WTC11 (cell line): ENCODE data around the gene SNX13. TPM values are rescaled to one million over a fixed set of nuclear protein-coding genes. Genes with fewer than 3 reads are reported as not detected.

Experiments used
- ATAC-seq: fragments of 200-7000 bp; cut with Tn5 transposase; 2 replicates; pipeline ENCODE4 v1.10.0; 2021; ENCODE audit warnings: mild to moderate bottlenecking, moderate library complexity
- Bru-seq: library from RNA; stranded (reverse); fragments of 400-500 nt; gene quantifications from one replicate; lab custom pipeline; 2021; lab: Mats Ljungman, UMichigan
- CTCF ChIA-PET: fragments of 300-600 bp; sonication (Branson Sonifier 250); formaldehyde crosslinking; loops from one replicate; lab custom pipeline; 2021; ENCODE audit warnings: antibody characterized with exemption; lab: Charles Lee
- POLR2A ChIA-PET: fragments of 350-600 bp; sonication (Branson Sonifier 250); formaldehyde crosslinking; loops from one replicate; lab custom pipeline; 2021; ENCODE audit warnings: antibody characterized with exemption; lab: Charles Lee
- DNase-seq: peaks from one replicate; pipeline ENCODE4 v3.0.0; 2021; ENCODE audit warnings: low spot score
- H3K27ac Mint-ChIP-seq: 2 replicates; pipeline ENCODE4 v1.8.0; 2021; ENCODE audit warnings: mixed read lengths
- H3K27me3 Mint-ChIP-seq: 2 replicates; pipeline ENCODE4 v1.8.0; 2021; ENCODE audit warnings: low read depth, mild to moderate bottlenecking, moderate library complexity, mixed read lengths
- H3K36me3 Mint-ChIP-seq: 2 replicates; pipeline ENCODE4 v1.8.0; 2021; ENCODE audit warnings: mixed read lengths
- H3K4me1 Mint-ChIP-seq: 2 replicates; pipeline ENCODE4 v1.8.0; 2022; ENCODE audit warnings: mixed read lengths
- H3K4me3 Mint-ChIP-seq: 2 replicates; pipeline ENCODE4 v1.8.0; 2021; ENCODE audit warnings: mild to moderate bottlenecking, moderate library complexity, mixed read lengths
- H3K9me3 Mint-ChIP-seq: 2 replicates; pipeline ENCODE4 v1.8.0; 2021; ENCODE audit warnings: mixed read lengths
- CREB1 ChIP-seq: sonication (generic); formaldehyde crosslinking; IDR thresholded peaks from 2 replicates; pipeline ENCODE4 v1.8.0; 2023; ENCODE audit warnings: mild to moderate bottlenecking, missing genetic modification reagents
- CREM ChIP-seq: sonication (generic); formaldehyde crosslinking; IDR thresholded peaks from 2 replicates; pipeline ENCODE4 v1.8.1; 2022; ENCODE audit warnings: mild to moderate bottlenecking, missing genetic modification reagents, moderate library complexity
- ELF4 ChIP-seq: sonication (generic); formaldehyde crosslinking; IDR thresholded peaks from 2 replicates; pipeline ENCODE4 v1.8.1; 2022; ENCODE audit warnings: low read depth, mild to moderate bottlenecking, moderate library complexity, missing genetic modification reagents
- ETV6 ChIP-seq: sonication (generic); formaldehyde crosslinking; IDR thresholded peaks from 2 replicates; pipeline ENCODE4 v1.8.1; 2022; ENCODE audit warnings: mild to moderate bottlenecking, missing genetic modification reagents
- FOXP1 ChIP-seq: sonication (generic); formaldehyde crosslinking; IDR thresholded peaks from 2 replicates; pipeline ENCODE4 v1.8.0; 2022; ENCODE audit warnings: missing genetic modification reagents, mild to moderate bottlenecking, moderate library complexity, borderline replicate concordance
- FOXP4 ChIP-seq: sonication (generic); formaldehyde crosslinking; IDR thresholded peaks from 2 replicates; pipeline ENCODE4 v1.8.0; 2022; ENCODE audit warnings: mild to moderate bottlenecking, missing genetic modification reagents
- JAZF1 ChIP-seq: fragments of 250-450 bp; sonication (Bioruptor Pico); IDR thresholded peaks from 2 replicates; pipeline ENCODE4 v1.9.0; 2021; ENCODE audit warnings: moderate library complexity, mild to moderate bottlenecking, inconsistent platforms
- KAT7 ChIP-seq: sonication (generic); formaldehyde crosslinking; IDR thresholded peaks from 2 replicates; pipeline ENCODE4 v1.8.1; 2023; ENCODE audit warnings: missing genetic modification reagents, mild to moderate bottlenecking, borderline replicate concordance
- NFATC4 ChIP-seq: fragments of 250-450 bp; sonication (Bioruptor Pico); IDR thresholded peaks from 2 replicates; pipeline ENCODE4 v1.9.0; 2021; ENCODE audit warnings: mild to moderate bottlenecking
- NFE2L1 ChIP-seq: sonication (generic); formaldehyde crosslinking; IDR thresholded peaks from 2 replicates; pipeline ENCODE4 v1.8.1; 2023; ENCODE audit warnings: missing genetic modification reagents
- PRRX2 ChIP-seq: fragments of 250-450 bp; sonication (Bioruptor Pico); IDR thresholded peaks from 2 replicates; pipeline ENCODE4 v1.8.0; 2021; ENCODE audit warnings: mild to moderate bottlenecking
- RELA ChIP-seq: sonication (generic); formaldehyde crosslinking; IDR thresholded peaks from 2 replicates; pipeline ENCODE4 v1.8.1; 2022; ENCODE audit warnings: missing genetic modification reagents, mild to moderate bottlenecking, borderline replicate concordance
- SOX15 ChIP-seq: fragments of 250-450 bp; sonication (Bioruptor Pico); IDR thresholded peaks from 2 replicates; pipeline ENCODE4 v1.9.0; 2021; ENCODE audit warnings: mild to moderate bottlenecking
- SP1 ChIP-seq: sonication (generic); formaldehyde crosslinking; conservative IDR thresholded peaks from 2 replicates; pipeline ENCODE4 v1.8.1; 2022; ENCODE audit warnings: missing genetic modification reagents
- TEAD1 ChIP-seq: sonication (generic); formaldehyde crosslinking; IDR thresholded peaks from 2 replicates; pipeline ENCODE4 v1.8.0; 2022; ENCODE audit warnings: mild to moderate bottlenecking, missing genetic modification reagents
- TEAD4 ChIP-seq: sonication (generic); formaldehyde crosslinking; IDR thresholded peaks from 2 replicates; pipeline ENCODE4 v1.8.0; 2022; ENCODE audit warnings: mild to moderate bottlenecking, missing genetic modification reagents
- TP53 ChIP-seq: sonication (generic); formaldehyde crosslinking; IDR thresholded peaks from 2 replicates; pipeline ENCODE4 v1.8.1; 2023; ENCODE audit warnings: mild to moderate bottlenecking, missing genetic modification reagents
- ZNF317 ChIP-seq: sonication (generic); formaldehyde crosslinking; IDR thresholded peaks from 2 replicates; pipeline ENCODE4 v1.8.1; 2023; ENCODE audit warnings: low read depth, mild to moderate bottlenecking, moderate library complexity, missing genetic modification reagents, borderline replicate concordance
- ZNF425 ChIP-seq: fragments of 250-450 bp; sonication (Bioruptor Pico); conservative IDR thresholded peaks from 2 replicates; pipeline ENCODE4 v1.9.0; 2021; ENCODE audit warnings: mild to moderate bottlenecking
- long read RNA-seq, 3 experiments: library from RNA in 1 of 3; library from capped mRNA in 1 of 3; library from polyadenylated mRNA in 1 of 3; unstranded in 2 of 3; stranded (forward) in 1 of 3; transcript quantifications; one replicate each; pipeline ENCODE4 v2.0.0, GENCODE V29; 2021
- total RNA-seq: library from RNA; stranded (reverse); gene quantifications from 3 replicates; pipeline ENCODE4 v1.2.3, GENCODE V29; 2021
- TF ChIP-seq, protein P1 (sequence below): sonication (generic); formaldehyde crosslinking; IDR thresholded peaks from 2 replicates; pipeline ENCODE4 v1.8.1; 2022; ENCODE audit warnings: mild to moderate bottlenecking, missing genetic modification reagents, moderate library complexity, borderline replicate concordance
- TF ChIP-seq, protein P2 (sequence below): sonication (generic); formaldehyde crosslinking; IDR thresholded peaks from 2 replicates; pipeline ENCODE4 v1.8.0; 2022; ENCODE audit warnings: mild to moderate bottlenecking, missing genetic modification reagents
- TF ChIP-seq, protein P3 (sequence below): sonication (generic); formaldehyde crosslinking; IDR thresholded peaks from 2 replicates; pipeline ENCODE4 v1.8.1; 2022; ENCODE audit warnings: low read depth, missing genetic modification reagents, borderline replicate concordance
- TF ChIP-seq, protein P4 (sequence below): sonication (generic); formaldehyde crosslinking; IDR thresholded peaks from 2 replicates; pipeline ENCODE4 v1.8.0; 2022; ENCODE audit warnings: mild to moderate bottlenecking, missing genetic modification reagents
- TF ChIP-seq, protein P5 (sequence below): sonication (generic); formaldehyde crosslinking; IDR thresholded peaks from 2 replicates; pipeline ENCODE4 v1.8.1; 2022; ENCODE audit warnings: missing genetic modification reagents, borderline replicate concordance

The SNX13 gene
- 27.5 to 30.0 TPM (median 29.3 TPM) in 3 replicates for total RNA-seq
- Bru-seq, nascent RNA, result percentile 81 among the genes with signal in this experiment
- long read RNA-seq, experiment 1, full-length matches to known transcripts, result 75 of 120 reads
- long read RNA-seq, experiment 1, partial matches to known transcripts, result 16 of 120 reads
- long read RNA-seq, experiment 1, other reads (novel, unspliced or antisense), result 29 of 120 reads
- long read RNA-seq, experiment 2, full-length matches to known transcripts, result 5 of 27 reads
- long read RNA-seq, experiment 2, partial matches to known transcripts, result 4 of 27 reads
- long read RNA-seq, experiment 2, other reads (novel, unspliced or antisense), result 18 of 27 reads
- long read RNA-seq, experiment 3, full-length matches to known transcripts, result 7 of 15 reads
- long read RNA-seq, experiment 3, partial matches to known transcripts, result 5 of 15 reads
- long read RNA-seq, experiment 3, other reads (novel, unspliced or antisense), result 3 of 15 reads

DNA sequence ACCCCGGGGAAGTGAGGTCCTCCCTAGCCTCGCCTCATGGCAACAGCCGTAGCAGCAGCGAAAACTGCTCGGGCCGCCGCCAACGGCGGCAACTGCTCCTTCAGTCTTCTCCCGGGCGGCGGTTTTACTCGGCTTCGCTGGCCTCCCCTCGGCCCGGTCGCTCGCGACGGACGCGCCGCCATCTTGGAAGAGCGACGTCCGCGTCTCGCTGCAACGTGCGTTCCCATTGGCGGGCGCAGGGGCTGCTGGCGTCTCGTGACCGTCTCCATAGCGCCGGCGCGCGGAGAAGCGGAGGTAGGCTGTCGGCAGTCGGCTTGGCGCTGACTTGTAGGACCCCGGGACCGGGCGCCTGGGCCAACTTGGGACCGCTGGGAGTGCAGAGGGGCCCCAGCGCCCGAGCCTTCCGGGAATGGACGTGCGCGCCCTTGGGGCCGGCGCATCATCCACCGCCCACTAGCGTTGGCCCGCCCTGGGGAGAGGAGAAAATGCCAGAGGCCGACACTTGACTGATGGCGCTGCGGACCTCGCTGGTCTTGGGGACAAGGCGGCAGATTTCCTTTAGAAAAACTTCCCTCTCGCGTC lies at the start of gene SNX13:
Gene SNX13, minus strand, starts transcription at position 193 of the 582 bp plus-strand sequence. CDS start 199 bp downstream, outside the sequence.
- H3K36me3 Mint-ChIP-seq, result no peaks in the 10 kb centered on the region
- no peaks in the 10 kb centered on the region for H3K27me3 Mint-ChIP-seq
- peak within 1 kb of the TSS; percentile 97 for H3K27ac Mint-ChIP-seq
- H3K4me3 Mint-ChIP-seq, result peak within 1 kb of the TSS; percentile 97
- peak; percentile 95 for ATAC-seq
- H3K9me3 Mint-ChIP-seq, result no peaks in the 10 kb centered on the region
- peaks cover 32% of the 10 kb centered on the region for H3K4me1 Mint-ChIP-seq
- ChIA-PET CTCF (interaction anchor here (1.0 kb wide), 1 partner anchor 170 kb away, joined by 6 read pairs; no protein-coding TSS in a partner anchor), POLR2A (no interaction called here)
- DNase-seq, result peak; percentile 94
- TF ChIP-seq TEAD4 (CRISPR knock-in tag) (no peak), ZNF317 (no peak), RELA (CRISPR knock-in tag) (no peak), KAT7 (CRISPR knock-in tag) (0 out of 2 replicates have a peak, but pooled peaks have one; percentile 1), FOXP1 (no peak; the same call in 1 of the 2 replicates), FOXP4 (CRISPR knock-in tag) (no peak), PRRX2 (CRISPR knock-in tag) (no peak), ZNF425 (no peak), TEAD1 (CRISPR knock-in tag) (no peak), CREB1 (no peak), SOX15 (CRISPR knock-in tag) (no peak), NFATC4 (CRISPR knock-in tag) (no peak), ETV6 (peak; percentile 78), NFE2L1 (CRISPR knock-in tag) (no peak), CREM (CRISPR knock-in tag) (peak; percentile 51; the same call in 1 of the 2 replicates), ELF4 (CRISPR knock-in tag) (no peak), SP1 (CRISPR knock-in tag) (peak; percentile 20; the same call in 1 of the 2 replicates), TP53 (no peak), JAZF1 (CRISPR knock-in tag) (no peak)
- TF ChIP-seq, protein P1, sequence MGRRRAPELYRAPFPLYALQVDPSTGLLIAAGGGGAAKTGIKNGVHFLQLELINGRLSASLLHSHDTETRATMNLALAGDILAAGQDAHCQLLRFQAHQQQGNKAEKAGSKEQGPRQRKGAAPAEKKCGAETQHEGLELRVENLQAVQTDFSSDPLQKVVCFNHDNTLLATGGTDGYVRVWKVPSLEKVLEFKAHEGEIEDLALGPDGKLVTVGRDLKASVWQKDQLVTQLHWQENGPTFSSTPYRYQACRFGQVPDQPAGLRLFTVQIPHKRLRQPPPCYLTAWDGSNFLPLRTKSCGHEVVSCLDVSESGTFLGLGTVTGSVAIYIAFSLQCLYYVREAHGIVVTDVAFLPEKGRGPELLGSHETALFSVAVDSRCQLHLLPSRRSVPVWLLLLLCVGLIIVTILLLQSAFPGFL (CRISPR knock-in tag), result no peak
- TF ChIP-seq, protein P2, sequence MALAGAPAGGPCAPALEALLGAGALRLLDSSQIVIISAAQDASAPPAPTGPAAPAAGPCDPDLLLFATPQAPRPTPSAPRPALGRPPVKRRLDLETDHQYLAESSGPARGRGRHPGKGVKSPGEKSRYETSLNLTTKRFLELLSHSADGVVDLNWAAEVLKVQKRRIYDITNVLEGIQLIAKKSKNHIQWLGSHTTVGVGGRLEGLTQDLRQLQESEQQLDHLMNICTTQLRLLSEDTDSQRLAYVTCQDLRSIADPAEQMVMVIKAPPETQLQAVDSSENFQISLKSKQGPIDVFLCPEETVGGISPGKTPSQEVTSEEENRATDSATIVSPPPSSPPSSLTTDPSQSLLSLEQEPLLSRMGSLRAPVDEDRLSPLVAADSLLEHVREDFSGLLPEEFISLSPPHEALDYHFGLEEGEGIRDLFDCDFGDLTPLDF (CRISPR knock-in tag), result peak; percentile 17; the same call in 1 of the 2 replicates
- TF ChIP-seq, protein P3, sequence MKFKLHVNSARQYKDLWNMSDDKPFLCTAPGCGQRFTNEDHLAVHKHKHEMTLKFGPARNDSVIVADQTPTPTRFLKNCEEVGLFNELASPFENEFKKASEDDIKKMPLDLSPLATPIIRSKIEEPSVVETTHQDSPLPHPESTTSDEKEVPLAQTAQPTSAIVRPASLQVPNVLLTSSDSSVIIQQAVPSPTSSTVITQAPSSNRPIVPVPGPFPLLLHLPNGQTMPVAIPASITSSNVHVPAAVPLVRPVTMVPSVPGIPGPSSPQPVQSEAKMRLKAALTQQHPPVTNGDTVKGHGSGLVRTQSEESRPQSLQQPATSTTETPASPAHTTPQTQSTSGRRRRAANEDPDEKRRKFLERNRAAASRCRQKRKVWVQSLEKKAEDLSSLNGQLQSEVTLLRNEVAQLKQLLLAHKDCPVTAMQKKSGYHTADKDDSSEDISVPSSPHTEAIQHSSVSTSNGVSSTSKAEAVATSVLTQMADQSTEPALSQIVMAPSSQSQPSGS (CRISPR knock-in tag), result no peak
- TF ChIP-seq, protein P4, sequence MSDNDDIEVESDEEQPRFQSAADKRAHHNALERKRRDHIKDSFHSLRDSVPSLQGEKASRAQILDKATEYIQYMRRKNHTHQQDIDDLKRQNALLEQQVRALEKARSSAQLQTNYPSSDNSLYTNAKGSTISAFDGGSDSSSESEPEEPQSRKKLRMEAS (CRISPR knock-in tag), result peak; percentile 83
- TF ChIP-seq, protein P5, sequence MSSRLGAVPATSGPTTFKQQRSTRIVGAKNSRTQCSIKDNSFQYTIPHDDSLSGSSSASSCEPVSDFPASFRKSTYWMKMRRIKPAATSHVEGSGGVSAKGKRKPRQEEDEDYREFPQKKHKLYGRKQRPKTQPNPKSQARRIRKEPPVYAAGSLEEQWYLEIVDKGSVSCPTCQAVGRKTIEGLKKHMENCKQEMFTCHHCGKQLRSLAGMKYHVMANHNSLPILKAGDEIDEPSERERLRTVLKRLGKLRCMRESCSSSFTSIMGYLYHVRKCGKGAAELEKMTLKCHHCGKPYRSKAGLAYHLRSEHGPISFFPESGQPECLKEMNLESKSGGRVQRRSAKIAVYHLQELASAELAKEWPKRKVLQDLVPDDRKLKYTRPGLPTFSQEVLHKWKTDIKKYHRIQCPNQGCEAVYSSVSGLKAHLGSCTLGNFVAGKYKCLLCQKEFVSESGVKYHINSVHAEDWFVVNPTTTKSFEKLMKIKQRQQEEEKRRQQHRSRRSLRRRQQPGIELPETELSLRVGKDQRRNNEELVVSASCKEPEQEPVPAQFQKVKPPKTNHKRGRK (CRISPR knock-in tag), result no peak
